ENCODE data around the gene GARNL3. TPM values are rescaled to one million over a fixed set of nuclear protein-coding genes. Genes with fewer than 3 reads are reported as not detected.

The GARNL3 gene
- total RNA-seq, 1 experiment from 2014 or later, result 5.3 TPM

DNA sequence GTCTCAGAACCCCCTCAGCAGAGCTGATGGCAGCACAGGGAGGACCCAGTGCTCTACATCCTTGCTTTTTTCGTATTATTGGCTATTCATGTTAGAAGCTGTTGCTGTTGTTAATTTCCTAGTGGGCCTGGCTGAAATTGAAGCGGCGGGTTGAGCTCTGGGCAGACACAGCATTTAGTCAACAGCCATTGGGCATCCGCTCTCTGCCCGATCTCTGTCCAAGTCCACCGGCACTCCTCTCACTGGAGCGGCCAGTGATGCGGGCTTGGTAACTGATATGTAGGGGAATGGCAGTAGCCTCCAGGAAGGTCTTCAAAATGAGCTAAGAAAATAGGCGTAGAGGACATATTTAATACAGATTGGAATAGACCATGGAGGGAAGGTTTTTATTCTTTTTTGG, 1.3 kb upstream of the GARNL3 start:
- in situ Hi-C loops (cut with HindIII; ENCODE audit: low pct_unique_long_range_greater_than_20kb, low sequenced_read_pairs), result no loop called here
- no peak for DNase-seq (ENCODE audit: low read depth, low spot score)

DNA sequence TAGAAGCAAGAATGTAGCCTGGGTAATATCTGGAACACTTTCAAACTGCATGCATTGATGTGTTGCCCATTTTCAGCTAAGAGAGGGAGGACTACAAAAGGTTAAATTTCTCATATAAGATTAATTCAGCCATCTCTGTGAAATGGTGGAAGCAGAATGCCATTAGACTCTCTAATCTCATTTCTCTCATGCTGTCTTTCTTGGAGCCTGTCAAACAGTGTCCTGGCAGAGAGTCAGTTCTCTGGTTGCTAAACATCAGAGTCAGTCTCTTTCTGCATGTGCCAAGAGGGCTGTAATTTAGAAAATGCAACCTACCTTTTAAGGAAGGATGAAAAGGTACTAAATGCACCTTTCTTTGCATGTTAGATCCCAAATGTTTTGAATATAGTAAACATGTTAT, 910 bp upstream of the GARNL3 start:
- no peak for DNase-seq (ENCODE audit: low read depth, low spot score)
- in situ Hi-C loops (cut with HindIII; ENCODE audit: low pct_unique_long_range_greater_than_20kb, low sequenced_read_pairs), result no loop called here

DNA sequence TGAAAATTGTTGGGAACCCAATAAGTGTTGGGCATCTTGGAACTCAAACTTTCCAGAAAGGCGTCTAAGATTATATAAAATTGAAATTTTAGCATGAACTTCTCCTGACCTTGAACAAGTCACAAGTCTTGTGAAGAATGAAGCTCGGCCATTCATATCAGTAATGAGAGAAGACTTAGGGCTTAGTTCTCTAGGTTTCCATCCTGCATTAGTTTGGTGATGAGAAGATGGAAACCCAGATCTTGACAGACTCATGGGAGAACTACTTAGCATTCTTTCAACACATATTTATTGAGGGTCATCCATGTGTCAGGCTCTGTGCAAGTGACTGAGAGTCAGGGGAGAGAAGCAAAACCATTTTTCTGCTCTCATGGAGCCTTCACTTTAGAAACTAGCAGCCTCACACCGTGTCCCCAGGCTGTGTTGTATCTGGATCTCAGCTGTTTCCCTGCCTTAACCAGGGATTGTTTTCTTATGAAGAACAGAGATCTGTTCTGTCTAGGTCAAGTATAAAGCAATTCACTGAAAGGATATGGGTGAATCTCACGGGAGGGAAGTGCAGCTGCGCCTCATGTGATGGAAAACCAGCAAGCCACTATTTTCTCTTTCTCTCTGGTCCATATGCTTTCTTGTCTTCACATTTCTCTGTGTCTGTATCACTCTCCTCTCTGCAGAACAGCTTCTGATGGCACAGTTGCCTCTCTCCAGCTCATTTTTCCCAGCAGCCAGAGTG, 3.4 kb downstream of the GARNL3 start:
- DNase-seq (ENCODE audit: low read depth, low spot score), result peak; percentile 93
- in situ Hi-C loops (cut with HindIII; ENCODE audit: low pct_unique_long_range_greater_than_20kb, low sequenced_read_pairs), result no loop called here

DNA sequence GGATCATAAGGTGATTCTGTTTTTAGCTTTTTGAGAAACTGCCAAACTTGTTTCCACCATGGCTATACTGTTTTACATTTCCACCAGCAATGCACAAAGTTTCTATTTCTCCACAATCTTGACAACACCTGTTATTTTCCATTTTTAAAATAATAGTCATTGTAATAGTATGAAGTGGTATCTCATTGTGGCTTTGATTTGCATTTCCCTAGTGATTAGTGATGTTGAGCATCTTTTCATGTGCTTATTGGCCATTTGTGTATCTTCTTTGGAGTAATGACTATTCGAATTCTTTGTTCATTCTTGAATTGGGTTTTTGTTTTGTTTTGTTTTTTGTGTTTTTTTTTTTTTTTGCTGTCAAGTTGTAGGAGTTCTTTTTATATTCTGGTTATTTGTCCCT, 4.9 kb downstream of the GARNL3 start:
- DNase-seq (ENCODE audit: low read depth, low spot score), result no peak
- in situ Hi-C loops (cut with HindIII; ENCODE audit: low pct_unique_long_range_greater_than_20kb, low sequenced_read_pairs), result no loop called here

DNA sequence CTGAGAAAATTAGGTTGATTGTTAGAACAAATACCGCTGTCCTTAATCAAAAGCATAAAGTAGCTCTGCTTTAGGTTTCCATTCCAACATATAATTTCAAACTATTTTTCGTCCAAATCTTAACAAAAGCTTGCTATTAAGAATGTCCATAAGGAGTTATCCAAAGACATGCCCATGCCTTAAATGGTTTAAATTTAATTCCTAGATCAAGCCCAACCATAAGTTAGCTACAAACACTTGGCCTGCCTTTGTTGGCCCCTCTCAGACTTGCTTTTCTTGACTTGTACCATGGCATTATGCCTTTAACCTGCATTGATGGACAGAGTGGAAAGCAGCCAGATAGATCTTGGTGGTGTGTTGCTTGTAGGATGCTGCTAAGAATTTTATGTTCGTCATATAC, 8.8 kb downstream of the GARNL3 start:
- in situ Hi-C loops (cut with HindIII; ENCODE audit: low pct_unique_long_range_greater_than_20kb, low sequenced_read_pairs), result no loop called here
- no peak for DNase-seq (ENCODE audit: low read depth, low spot score)

DNA sequence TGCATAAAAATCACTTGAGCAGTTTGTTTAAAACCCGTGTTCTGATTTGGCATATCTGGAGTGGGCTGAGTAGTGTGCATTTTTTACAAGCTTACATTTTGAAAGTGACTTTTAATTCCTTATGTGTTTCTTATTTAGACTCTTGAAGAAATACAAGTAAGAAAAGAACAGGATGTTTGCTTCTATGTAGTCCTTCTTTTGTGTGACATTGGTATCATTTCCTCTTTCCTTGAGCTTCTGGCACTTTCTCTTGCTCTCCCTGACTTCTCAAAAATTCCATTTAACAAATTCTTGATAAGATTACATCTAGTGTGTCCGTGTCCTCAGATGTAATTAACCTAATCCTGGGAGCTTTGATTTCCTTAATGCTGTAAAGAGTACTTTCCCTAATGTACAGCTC, 12.5 kb downstream of the GARNL3 start:
- no peak for DNase-seq (ENCODE audit: low read depth, low spot score)
- in situ Hi-C loops (cut with HindIII; ENCODE audit: low pct_unique_long_range_greater_than_20kb, low sequenced_read_pairs), result no loop called here

DNA sequence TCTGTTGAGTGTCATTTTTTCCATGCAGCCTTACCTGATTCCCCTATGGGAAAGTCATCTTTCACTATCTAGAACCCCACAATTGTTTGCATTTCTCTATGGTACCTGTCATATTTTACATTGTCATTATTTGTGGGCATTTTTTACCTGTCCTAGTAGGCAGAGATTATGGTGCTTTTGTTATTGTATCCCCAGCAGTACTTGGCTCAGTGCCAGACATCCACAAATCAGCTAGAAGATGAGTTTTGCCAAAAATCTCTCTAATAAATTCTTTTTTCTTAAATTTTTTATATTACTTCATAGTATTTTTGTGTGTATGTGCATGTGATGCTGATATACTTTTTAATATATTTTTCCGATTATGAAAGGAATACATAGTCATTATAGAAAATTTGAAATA, 13.2 kb downstream of the GARNL3 start:
- in situ Hi-C loops (cut with HindIII; ENCODE audit: low pct_unique_long_range_greater_than_20kb, low sequenced_read_pairs), result no loop called here
- DNase-seq (ENCODE audit: low read depth, low spot score), result no peak

DNA sequence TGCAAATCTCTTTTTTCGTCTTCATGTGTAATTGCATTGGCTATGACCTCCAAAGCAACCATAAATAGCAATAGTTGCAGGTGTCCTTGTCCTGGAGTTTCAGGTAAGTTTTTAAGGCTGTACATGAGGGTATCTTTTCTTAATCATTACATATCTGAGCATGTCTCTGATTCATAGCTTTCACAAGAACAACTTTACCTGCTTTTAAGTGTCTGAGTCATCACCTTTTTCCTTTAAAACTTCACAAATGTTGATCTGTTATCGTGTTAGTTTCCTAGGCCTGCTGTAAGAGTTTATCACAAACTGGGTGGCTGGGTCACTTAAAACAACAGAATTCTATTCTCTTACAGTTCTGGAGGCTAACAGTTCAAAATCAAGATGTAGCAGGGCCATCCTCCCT, 13.8 kb downstream of the GARNL3 start:
- DNase-seq (ENCODE audit: low read depth, low spot score), result no peak
- in situ Hi-C loops (cut with HindIII; ENCODE audit: low pct_unique_long_range_greater_than_20kb, low sequenced_read_pairs), result no loop called here

DNA sequence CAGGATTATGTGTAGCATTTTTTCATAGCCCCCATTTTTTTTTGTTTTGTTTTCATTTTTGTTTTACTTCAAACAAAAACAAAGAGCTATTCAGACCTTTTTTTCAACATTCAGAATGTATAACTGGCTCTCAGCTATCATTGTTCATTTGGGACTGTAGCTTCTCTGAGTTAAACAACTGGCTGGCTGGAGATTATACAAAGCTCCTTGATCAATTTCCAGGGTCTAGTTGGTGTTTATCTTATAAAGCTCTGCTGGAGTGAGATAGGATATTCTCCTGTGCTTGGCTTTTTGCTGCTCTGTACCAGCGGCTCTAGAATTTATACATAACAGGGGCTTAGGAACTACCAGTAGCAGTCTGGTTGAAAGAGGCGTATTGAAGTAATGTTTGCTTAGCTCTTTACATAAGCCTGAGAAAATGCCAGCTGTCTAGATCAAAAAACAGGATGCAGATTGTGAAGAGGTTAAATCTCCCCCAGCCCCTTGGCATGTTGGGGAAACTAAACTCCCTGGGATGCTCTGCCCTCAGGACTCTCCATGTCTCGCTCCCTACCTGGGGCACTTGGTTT, 15.2 kb downstream of the GARNL3 start:
- no peak for DNase-seq (ENCODE audit: low read depth, low spot score)

DNA sequence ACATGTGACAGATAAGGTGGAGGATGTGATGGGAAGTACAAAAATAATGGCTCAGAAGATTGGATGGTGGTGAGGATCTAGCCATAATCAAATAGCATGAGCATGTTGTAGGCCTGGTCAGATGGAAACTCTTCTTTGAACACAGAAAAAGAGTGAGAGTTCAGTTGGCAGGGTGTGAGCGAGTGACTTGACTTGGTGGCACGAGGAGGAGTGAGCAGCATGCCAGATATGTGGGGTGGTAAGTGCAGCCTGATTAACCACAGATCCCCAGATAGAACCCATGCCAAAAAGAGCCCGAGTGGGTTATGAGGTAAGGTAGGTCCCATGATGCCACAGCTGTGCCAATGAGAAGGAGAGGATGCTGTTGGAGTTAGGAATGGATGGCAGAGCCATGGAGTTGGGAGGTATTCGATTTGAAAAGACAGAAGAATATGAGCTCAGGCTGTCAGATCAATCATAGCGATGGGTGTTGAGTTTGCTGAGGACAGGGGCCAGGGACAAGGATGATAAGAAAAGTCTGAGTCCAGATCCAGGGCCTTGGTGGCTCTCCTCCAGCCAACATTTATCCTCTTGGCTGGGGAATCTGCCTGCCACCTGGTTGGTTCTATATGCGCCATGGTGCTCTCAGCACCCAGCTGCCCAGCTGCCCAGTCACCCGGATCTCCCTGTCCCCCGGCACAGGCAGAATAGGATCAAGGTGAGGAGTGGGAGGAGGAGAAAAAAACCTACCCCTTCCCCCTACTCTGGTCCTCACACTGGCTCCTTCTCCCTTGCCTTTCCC, 16.5 kb downstream of the GARNL3 start:
- in situ Hi-C loops (cut with HindIII; ENCODE audit: low pct_unique_long_range_greater_than_20kb, low sequenced_read_pairs), result no loop called here
- no peak for DNase-seq (ENCODE audit: low read depth, low spot score)

More for the DNA sequence above, 15.2 kb downstream of the GARNL3 start:
- in situ Hi-C loops (cut with HindIII; ENCODE audit: low pct_unique_long_range_greater_than_20kb, low sequenced_read_pairs), result no loop called here

DNA sequence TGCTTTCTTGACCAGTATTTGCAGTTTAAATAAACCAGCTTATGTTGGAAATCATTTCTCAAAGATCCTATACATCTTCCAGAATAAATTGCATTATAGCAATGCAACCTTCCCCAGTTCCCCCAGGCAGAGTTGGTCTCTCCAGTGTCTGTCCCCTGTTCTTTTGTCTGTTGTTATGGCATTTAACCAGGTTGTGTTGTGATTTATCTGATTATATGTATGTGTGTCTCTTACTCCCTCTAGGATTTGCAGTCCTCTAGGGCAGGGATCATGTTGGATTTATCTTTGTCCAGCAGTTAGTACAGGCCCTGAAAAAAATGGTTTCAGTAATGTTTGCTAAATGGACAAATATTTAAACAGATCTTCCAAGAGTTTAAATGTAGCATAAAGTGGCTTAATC, 17.3 kb downstream of the GARNL3 start:
- no peak for DNase-seq (ENCODE audit: low read depth, low spot score)
- in situ Hi-C loops (cut with HindIII; ENCODE audit: low pct_unique_long_range_greater_than_20kb, low sequenced_read_pairs), result no loop called here

DNA sequence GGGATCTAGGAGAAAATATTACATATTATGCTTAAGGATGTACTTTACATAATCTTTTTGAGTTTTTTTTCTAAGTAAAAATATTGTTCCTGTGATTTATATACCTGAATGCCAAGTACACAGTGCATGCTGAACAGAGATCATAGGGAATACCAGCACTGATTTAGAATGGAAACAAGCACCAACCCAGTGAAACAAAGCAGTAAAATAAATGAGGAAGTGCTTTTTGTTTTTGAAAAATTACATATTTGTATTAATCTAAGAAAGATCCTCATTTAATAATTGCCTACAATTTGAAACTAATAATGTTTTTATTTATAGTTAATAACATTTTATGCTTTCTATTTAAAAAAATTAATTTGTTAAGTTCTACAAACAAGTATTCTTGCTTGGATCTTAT, 18.0 kb downstream of the GARNL3 start:
- in situ Hi-C loops (cut with HindIII; ENCODE audit: low pct_unique_long_range_greater_than_20kb, low sequenced_read_pairs), result no loop called here
- DNase-seq (ENCODE audit: low read depth, low spot score), result no peak

DNA sequence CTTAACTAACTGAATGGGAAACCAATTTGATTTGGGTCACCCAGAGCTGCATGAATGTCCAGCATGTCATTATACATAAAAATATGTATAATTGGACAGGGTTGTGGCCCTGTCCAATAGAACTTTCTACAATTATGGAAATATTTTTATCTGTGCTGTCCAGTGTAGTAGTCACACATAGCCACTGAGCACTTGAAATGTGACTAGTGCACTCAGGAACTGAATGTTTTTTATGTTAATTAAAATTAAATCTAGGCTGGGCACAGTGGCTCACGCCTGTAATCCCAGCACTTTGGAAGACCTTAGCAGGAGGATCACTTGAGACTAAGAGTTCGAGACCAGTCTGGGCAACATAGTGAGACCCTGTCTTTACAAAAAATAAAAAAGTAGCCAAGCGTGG, 18.6 kb downstream of the GARNL3 start:
- DNase-seq (ENCODE audit: low read depth, low spot score), result no peak

DNA sequence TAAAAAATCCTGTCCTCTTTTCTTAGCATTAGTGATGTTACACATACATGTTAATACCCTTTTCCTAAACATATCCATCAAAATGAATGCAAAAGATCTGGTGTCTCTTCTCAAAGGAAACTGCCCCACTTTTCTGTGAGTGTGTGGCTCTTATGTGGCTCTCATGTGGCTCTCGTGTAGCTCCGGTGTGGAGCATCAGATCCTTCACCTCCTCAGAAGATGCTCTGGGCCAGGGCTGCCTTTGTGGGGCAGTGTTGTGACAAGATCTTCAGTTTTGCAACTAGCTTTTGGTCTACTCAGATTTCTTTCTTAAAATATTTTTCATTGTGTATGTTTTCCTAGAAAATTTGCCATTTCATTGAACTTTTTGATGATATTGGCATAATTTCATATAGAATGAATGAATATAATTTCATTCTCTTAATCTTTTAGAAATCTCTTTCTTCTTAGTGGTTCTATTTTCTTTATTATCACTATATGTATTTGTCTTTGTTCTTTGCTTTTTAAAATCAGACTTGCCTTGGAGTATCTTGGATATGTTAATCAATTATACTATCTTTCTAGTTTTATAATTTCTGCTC, 19.4 kb downstream of the GARNL3 start:
- peak; percentile 46 for DNase-seq (ENCODE audit: low read depth, low spot score)
- in situ Hi-C loops (cut with HindIII; ENCODE audit: low pct_unique_long_range_greater_than_20kb, low sequenced_read_pairs), result no loop called here

More for the DNA sequence above, 18.6 kb downstream of the GARNL3 start:
- in situ Hi-C loops (cut with HindIII; ENCODE audit: low pct_unique_long_range_greater_than_20kb, low sequenced_read_pairs), result no loop called here

DNA sequence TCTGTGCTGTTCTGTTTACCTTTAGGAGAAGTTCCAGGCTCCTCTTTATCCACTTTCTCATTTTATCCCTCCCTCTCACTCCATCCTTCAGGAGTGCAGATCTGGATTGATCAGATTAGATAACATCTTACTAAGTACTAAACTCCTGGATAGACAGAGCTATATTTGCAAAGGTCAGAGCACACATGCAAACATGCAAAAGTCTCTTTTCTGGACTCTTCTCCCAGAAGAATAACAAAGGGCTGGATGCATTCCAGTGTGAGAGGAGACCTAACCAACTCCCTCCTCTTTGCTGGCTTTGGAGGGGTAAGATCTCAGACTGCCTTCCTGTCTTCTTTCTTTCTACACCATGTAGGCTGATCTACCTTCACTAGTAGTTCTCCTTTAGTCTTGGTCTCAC, 21.4 kb downstream of the GARNL3 start:
- in situ Hi-C loops (cut with HindIII; ENCODE audit: low pct_unique_long_range_greater_than_20kb, low sequenced_read_pairs), result no loop called here
- no peak for DNase-seq (ENCODE audit: low read depth, low spot score)

DNA sequence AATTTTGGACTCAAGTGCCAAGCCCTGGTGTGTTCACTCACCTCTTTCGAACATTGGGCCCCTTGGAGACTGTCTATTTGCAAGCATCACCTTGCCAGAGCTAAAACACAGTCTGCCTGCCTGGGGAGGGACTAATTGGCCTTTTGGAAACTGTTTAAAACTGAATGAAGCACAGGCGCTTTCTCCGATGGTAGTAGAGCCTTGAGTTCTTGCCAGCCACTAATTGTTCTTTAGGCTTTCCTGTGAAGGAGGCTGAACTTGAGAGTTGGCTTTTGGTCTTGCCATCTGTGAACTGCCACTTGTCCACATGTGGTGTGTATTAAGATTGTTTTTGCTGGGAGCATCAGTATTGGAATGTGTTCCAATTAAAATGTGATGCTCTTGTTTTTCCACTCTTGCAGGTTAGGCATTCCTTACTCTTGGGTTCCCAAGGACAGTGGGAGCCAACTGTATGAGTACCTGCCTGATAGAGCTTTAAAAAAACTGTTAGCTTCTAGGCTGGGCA, 26.0 kb downstream of the GARNL3 start:
- DNase-seq (ENCODE audit: low read depth, low spot score), result no peak
- in situ Hi-C loops (cut with HindIII; ENCODE audit: low pct_unique_long_range_greater_than_20kb, low sequenced_read_pairs), result no loop called here

DNA sequence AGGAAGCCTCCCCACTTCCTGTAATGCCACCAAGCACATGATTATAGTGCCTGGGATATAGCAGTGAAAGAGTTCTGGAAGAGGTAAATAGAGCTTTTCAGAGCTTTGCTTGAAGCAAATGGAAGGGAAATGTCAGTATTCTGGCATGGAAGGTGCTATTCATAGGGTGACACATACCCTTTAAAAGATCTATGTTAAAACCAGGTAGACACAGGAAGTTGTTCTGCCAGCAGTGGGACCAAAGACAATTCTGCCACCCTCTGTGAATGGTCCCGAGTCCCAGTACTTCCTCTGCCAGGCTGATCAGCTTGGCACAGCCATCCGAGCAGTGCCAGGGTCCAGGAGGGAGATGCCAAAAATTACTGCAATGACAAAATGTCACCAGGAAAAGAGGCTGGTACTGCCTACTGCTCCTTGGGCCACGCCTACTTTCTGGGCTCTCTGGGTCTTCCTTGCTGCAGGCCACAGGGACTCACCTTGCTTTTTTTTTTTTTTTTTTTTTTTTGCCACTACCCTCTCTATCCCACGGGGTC, 26.7 kb downstream of the GARNL3 start:
- no peak for DNase-seq (ENCODE audit: low read depth, low spot score)
- in situ Hi-C loops (cut with HindIII; ENCODE audit: low pct_unique_long_range_greater_than_20kb, low sequenced_read_pairs), result no loop called here

DNA sequence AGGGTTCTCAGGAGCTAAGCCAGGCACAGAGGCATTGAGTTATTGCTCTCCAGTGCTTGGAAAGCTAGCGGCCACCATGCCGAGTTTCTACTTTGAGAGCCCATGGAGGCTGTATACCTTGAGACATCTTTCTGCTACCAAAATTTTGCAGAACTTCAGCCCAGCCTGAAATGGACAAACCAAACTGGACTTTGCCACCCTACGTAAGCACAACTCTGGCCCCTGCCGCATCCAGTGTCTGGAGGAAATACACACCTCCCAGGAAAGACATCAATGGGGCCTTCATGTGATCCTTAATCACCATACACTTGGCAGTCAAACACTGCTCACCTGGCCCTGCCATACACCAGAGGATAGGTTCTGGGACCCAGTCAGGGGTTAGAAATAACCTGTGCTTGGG, 27.8 kb downstream of the GARNL3 start:
- DNase-seq (ENCODE audit: low read depth, low spot score), result no peak
- in situ Hi-C loops (cut with HindIII; ENCODE audit: low pct_unique_long_range_greater_than_20kb, low sequenced_read_pairs), result no loop called here

Measured in SK-MEL-5 (cell line).